Progenitor cell of endocrine pancreas (in vitro differentiated cells): ENCODE measurements around the gene CALML6. TPM values are rescaled to one million over a fixed set of nuclear protein-coding genes. Genes with fewer than 3 reads are reported as not detected.
"Not testable (repeated sequence)": the region's sequence is repeated elsewhere in the genome, so short reads cannot be mapped to it uniquely, and the experiment has no call there.

ENCODE experiments used
- DNase-seq: peaks from one replicate; pipeline ENCODE4 v3.0.0; 2021; ENCODE audit warnings: low spot score; ENCODE audit not compliant: unreplicated experiment
- H3K27ac Mint-ChIP-seq: 2 replicates; pipeline ENCODE4 v1.8.0; 2021; ENCODE audit warnings: mild to moderate bottlenecking, moderate library complexity, mixed read lengths
- H3K27me3 Mint-ChIP-seq: 2 replicates; pipeline ENCODE4 v1.8.0; 2021; ENCODE audit warnings: mixed read lengths
- H3K36me3 Mint-ChIP-seq: 2 replicates; pipeline ENCODE4 v1.8.0; 2022; ENCODE audit warnings: mixed read lengths; ENCODE audit not compliant: insufficient read depth
- H3K4me1 Mint-ChIP-seq: 2 replicates; pipeline ENCODE4 v1.8.0; 2021; ENCODE audit warnings: low read depth, mixed read lengths
- H3K4me3 Mint-ChIP-seq: 2 replicates; pipeline ENCODE4 v1.8.0; 2021; ENCODE audit warnings: low read depth, mild to moderate bottlenecking, moderate library complexity, mixed read lengths
- H3K9me3 Mint-ChIP-seq: 2 replicates; pipeline ENCODE4 v1.8.0; 2021; ENCODE audit warnings: low read depth, mixed read lengths
- total RNA-seq: library from RNA; stranded (reverse); gene quantifications from 2 replicates; pipeline ENCODE4 v1.2.1, GENCODE V29; 2021
- TF ChIP-seq, protein P1 (sequence below): fragments of 200-600 bp; sonication (generic); IDR thresholded peaks from one replicate; pipeline ENCODE4 v1.5.0; 2021; ENCODE audit warnings: antibody characterized with exemption, mild to moderate bottlenecking; ENCODE audit not compliant: unreplicated experiment

Gene CALML6
- total RNA-seq, 1 donor from 2014 or later: 1.1 TPM

DNA sequence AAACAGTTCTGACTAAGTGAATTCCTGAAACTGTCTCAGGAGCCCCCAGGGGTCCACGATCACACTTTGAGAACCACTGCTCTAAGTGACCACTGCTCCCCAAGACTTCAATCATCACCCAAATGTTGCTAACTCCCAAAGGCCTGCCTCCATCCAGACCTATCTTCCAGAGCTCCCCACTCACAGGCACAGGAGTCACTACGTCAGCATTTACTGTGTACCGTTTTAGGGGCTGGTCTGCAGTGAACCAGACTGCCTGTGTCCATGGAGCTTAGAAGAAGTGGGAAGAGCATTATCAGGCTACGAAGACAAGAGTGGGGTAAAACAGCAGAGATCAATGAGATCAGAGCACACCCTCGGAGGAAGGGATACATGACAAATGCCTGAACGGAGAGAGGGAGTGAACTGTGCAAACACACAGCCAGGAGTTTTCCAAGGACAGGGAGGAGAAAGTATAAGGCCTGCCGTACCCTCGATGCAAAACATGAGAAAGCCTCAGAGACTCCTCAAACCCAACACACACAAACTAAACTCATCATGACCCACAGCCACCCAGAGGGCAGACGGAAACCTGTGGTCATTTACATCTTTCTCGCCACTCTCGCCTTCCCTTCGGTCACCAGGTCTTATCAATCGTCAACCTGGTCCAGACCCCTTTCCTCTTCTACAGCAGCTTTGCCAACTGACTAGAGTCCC, 34.3 kb upstream of the CALML6 start:
- H3K4me3 Mint-ChIP-seq: peak overlapping the region; percentile 39
- peak overlapping the region; percentile 73 for H3K27ac Mint-ChIP-seq
- H3K4me1 Mint-ChIP-seq: peaks cover 30% of the 10 kb centered on the region
- TF ChIP-seq, protein P1, sequence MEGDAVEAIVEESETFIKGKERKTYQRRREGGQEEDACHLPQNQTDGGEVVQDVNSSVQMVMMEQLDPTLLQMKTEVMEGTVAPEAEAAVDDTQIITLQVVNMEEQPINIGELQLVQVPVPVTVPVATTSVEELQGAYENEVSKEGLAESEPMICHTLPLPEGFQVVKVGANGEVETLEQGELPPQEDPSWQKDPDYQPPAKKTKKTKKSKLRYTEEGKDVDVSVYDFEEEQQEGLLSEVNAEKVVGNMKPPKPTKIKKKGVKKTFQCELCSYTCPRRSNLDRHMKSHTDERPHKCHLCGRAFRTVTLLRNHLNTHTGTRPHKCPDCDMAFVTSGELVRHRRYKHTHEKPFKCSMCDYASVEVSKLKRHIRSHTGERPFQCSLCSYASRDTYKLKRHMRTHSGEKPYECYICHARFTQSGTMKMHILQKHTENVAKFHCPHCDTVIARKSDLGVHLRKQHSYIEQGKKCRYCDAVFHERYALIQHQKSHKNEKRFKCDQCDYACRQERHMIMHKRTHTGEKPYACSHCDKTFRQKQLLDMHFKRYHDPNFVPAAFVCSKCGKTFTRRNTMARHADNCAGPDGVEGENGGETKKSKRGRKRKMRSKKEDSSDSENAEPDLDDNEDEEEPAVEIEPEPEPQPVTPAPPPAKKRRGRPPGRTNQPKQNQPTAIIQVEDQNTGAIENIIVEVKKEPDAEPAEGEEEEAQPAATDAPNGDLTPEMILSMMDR: no peak
- no peaks in the 10 kb centered on the region for H3K27me3 Mint-ChIP-seq
- H3K9me3 Mint-ChIP-seq: no peaks in the 10 kb centered on the region
- DNase-seq: no peak
- H3K36me3 Mint-ChIP-seq: peaks cover 16% of the 10 kb centered on the region

DNA sequence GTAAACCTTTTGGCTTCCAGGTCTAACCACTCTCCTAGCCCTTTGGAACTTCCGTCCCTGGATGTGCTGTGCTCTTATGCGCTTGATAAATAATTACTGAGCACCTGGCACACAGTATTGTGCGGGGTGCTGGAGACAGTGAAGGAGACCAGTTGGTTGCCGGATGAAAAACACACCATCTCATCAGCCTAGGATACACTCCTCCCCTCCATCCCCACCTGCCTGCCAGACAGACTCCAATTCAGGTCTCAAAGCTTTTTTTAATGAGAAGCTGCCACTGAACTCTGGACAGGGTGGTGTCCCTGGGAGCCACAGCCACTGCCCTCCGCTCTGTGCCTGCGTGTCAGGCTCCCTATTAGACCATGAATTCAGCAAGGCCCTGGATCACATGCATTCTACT, 33.3 kb upstream of the CALML6 start:
- TF ChIP-seq, protein P1: no peak
- H3K27ac Mint-ChIP-seq: peak overlapping the region; percentile 73
- H3K36me3 Mint-ChIP-seq: peaks cover 9% of the 10 kb centered on the region
- no peaks in the 10 kb centered on the region for H3K27me3 Mint-ChIP-seq
- H3K4me3 Mint-ChIP-seq: no peak overlapping the region
- peaks cover 32% of the 10 kb centered on the region for H3K4me1 Mint-ChIP-seq
- DNase-seq: no peak
- H3K9me3 Mint-ChIP-seq: no peaks in the 10 kb centered on the region

- H3K27ac Mint-ChIP-seq: peak overlapping the region; percentile 84
- no peaks in the 10 kb centered on the region for H3K9me3 Mint-ChIP-seq
- H3K4me1 Mint-ChIP-seq: peaks cover 41% of the 10 kb centered on the region
- no peaks in the 10 kb centered on the region for H3K27me3 Mint-ChIP-seq
- no peak for DNase-seq
- TF ChIP-seq, protein P1: no peak
- peaks cover 6% of the 10 kb centered on the region for H3K36me3 Mint-ChIP-seq
- H3K4me3 Mint-ChIP-seq: no peak overlapping the region
Measured at GRCh38 chr1:1883092-1883873, 31.8 kb upstream of the CALML6 start.

DNA sequence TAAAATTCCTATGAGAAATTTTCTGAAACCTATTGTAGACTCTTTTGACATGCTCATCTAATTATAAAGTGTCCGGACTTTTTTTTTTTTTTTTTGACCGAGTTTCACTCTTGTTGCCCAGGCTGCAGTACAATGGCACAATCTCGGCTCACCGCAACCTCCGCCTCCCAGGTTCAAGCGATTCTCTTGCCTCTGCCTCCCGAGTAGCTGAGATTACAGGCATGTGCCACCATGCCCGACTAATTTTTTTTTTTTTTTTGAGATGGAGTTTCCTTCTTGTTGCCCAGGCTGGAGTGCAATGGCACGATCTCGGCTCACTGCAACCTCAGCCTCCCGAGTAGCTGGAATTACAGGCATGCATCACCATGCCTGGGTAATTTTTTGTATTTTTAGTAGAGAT, 31.2 kb upstream of the CALML6 start:
- H3K36me3 Mint-ChIP-seq, H3K4me3 Mint-ChIP-seq: not testable (repeated sequence)
- H3K4me1 Mint-ChIP-seq: peaks cover 41% of the 10 kb centered on the region

DNA sequence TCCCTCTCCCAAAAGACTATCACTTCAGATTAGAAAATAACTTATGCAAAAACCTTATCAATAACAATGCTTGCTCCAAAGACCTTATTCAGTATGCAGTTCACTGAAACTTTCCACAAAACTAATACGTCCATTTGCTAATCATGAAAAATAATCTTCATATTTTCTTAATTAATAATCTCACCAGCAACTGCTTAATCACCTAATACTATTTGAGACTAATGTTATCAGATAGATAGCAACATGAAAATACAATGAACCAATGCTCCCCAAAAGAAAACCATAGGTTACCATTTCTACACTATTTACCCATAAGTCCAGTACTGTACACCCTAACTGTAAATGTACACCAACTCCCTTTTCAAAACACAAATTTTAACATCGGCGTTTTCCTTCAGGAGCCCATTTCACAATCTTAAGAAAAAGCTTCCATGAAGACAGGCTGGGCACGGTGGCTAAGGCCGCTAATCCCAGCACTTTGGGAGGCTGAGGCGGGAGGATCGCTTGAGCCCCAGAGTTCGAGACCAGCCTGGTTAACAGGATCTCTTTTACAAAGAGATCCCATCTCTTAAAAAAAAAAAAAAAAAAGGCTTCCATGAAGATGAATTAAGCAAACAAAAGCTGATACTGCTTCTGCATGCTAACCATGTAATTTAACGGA, 25.8 kb upstream of the CALML6 start:
- TF ChIP-seq, protein P1: no peak
- H3K9me3 Mint-ChIP-seq: no peaks in the 10 kb centered on the region
- H3K4me1 Mint-ChIP-seq: peaks cover 27% of the 10 kb centered on the region
- H3K27me3 Mint-ChIP-seq: no peaks in the 10 kb centered on the region
- H3K36me3 Mint-ChIP-seq: peaks cover 4% of the 10 kb centered on the region
- H3K27ac Mint-ChIP-seq: peak overlapping the region; percentile 93
- peak overlapping the region; percentile 84 for H3K4me3 Mint-ChIP-seq
- DNase-seq: no peak

More for the DNA sequence above, 31.2 kb upstream of the CALML6 start:
- DNase-seq, H3K9me3 Mint-ChIP-seq, H3K27me3 Mint-ChIP-seq: not testable (repeated sequence)
- peak overlapping the region; percentile 84 for H3K27ac Mint-ChIP-seq
